Central memory CD8-positive, alpha-beta T cell (primary cell): ENCODE results near the gene DEFB118.
"Not testable (repeated sequence)": the region's sequence is repeated elsewhere in the genome, so short reads cannot be mapped to it uniquely, and the experiment has no call there.

Experiments used
- ATAC-seq: fragments of 150-1000 bp; cut with Tn5 transposase; replicated peaks from 2 replicates; pipeline ENCODE4 v1.10.0; 2022; ENCODE audit warnings: mild to moderate bottlenecking, moderate FRiP score, moderate number of reproducible peaks; ENCODE audit not compliant: poor library complexity, severe bottlenecking; ENCODE audit errors: extremely low read depth
- DNase-seq, 2 donors: peaks; one replicate each; pipeline ENCODE4 v3.0.0; 2021; ENCODE audit warnings: low spot score in 2 of 2
- H3K27ac Mint-ChIP-seq: one replicate; pipeline ENCODE4 v1.8.0; 2022; ENCODE audit warnings: low read depth, mild to moderate bottlenecking, moderate library complexity, mixed read lengths
- H3K27me3 Mint-ChIP-seq: one replicate; pipeline ENCODE4 v1.8.0; 2022; ENCODE audit warnings: mixed read lengths
- H3K36me3 Mint-ChIP-seq: one replicate; pipeline ENCODE4 v1.8.0; 2022; ENCODE audit warnings: mild to moderate bottlenecking, moderate library complexity, mixed read lengths; ENCODE audit not compliant: insufficient read depth
- H3K4me1 Mint-ChIP-seq: one replicate; pipeline ENCODE4 v1.8.0; 2022; ENCODE audit warnings: mixed read lengths
- H3K4me3 Mint-ChIP-seq: one replicate; pipeline ENCODE4 v1.8.0; 2022; ENCODE audit warnings: mild to moderate bottlenecking, moderate library complexity, mixed read lengths
- H3K9me3 Mint-ChIP-seq: one replicate; pipeline ENCODE4 v1.8.0; 2022; ENCODE audit warnings: mixed read lengths

Gene DEFB118

GRCh38 chr20:31368301-31368700, at the start of gene DEFB118:
Gene DEFB118 (plus strand): TSS chr20:31368601. CDS start chr20:31368651, 50 bp downstream.
- no peak for DNase-seq
- no peaks in the 10 kb centered on the region for H3K36me3 Mint-ChIP-seq
- H3K27ac Mint-ChIP-seq = no peak within 1 kb of the TSS
- peaks cover 15% of the 10 kb centered on the region for H3K9me3 Mint-ChIP-seq
- ATAC-seq = no peak
- no peaks in the 10 kb centered on the region for H3K27me3 Mint-ChIP-seq
- no peaks in the 10 kb centered on the region for H3K4me1 Mint-ChIP-seq
- no peak within 1 kb of the TSS for H3K4me3 Mint-ChIP-seq

- no peak for DNase-seq
- Mint-ChIP-seq H3K27me3 (no peaks in the 10 kb centered on the region), H3K36me3 (no peaks in the 10 kb centered on the region), H3K4me1 (no peaks in the 10 kb centered on the region), H3K9me3 (peaks cover 10% of the 10 kb centered on the region), H3K4me3 (no peak overlapping the region), H3K27ac (no peak overlapping the region)
- ATAC-seq = no peak
Measured at GRCh38 chr20:31322504-31322903, 45.9 kb upstream of the DEFB118 start.

GRCh38 chr20:31330893-31331292, 37.5 kb upstream of the DEFB118 start:
- Mint-ChIP-seq H3K4me1 (no peaks in the 10 kb centered on the region), H3K4me3 (no peak overlapping the region), H3K36me3 (no peaks in the 10 kb centered on the region), H3K27ac (no peak overlapping the region), H3K9me3 (peaks cover 7% of the 10 kb centered on the region), H3K27me3 (no peaks in the 10 kb centered on the region)
- no peak for ATAC-seq
- no peak for DNase-seq

GRCh38 chr20:31341470-31341869, 26.9 kb upstream of the DEFB118 start:
- Mint-ChIP-seq H3K36me3 (no peaks in the 10 kb centered on the region), H3K27me3 (no peaks in the 10 kb centered on the region), H3K27ac (no peak overlapping the region), H3K4me3 (no peak overlapping the region), H3K9me3 (no peaks in the 10 kb centered on the region), H3K4me1 (no peaks in the 10 kb centered on the region)
- ATAC-seq (no peak), DNase-seq (no peak)

- Mint-ChIP-seq H3K27ac (no peak overlapping the region), H3K4me3 (no peak overlapping the region), H3K9me3 (peaks cover 2% of the 10 kb centered on the region), H3K27me3 (no peaks in the 10 kb centered on the region), H3K4me1 (no peaks in the 10 kb centered on the region), H3K36me3 (no peaks in the 10 kb centered on the region)
- no peak for ATAC-seq
- DNase-seq = no peak
Measured at GRCh38 chr20:31355981-31356380, 12.4 kb upstream of the DEFB118 start.

- Mint-ChIP-seq H3K9me3 (peaks cover 10% of the 10 kb centered on the region), H3K4me1 (no peaks in the 10 kb centered on the region), H3K27ac (no peak overlapping the region), H3K36me3 (no peaks in the 10 kb centered on the region), H3K4me3 (no peak overlapping the region), H3K27me3 (no peaks in the 10 kb centered on the region)
- ATAC-seq (no peak), DNase-seq (no peak)
Measured at GRCh38 chr20:31363295-31363694, 5.1 kb upstream of the DEFB118 start.

- ATAC-seq, H3K27me3 Mint-ChIP-seq, H3K4me1 Mint-ChIP-seq, H3K36me3 Mint-ChIP-seq, H3K4me3 Mint-ChIP-seq, H3K27ac Mint-ChIP-seq, H3K9me3 Mint-ChIP-seq, DNase-seq: not testable (repeated sequence)
Measured at GRCh38 chr20:31364272-31364671, 4.1 kb upstream of the DEFB118 start.

- Mint-ChIP-seq H3K9me3 (peaks cover 11% of the 10 kb centered on the region), H3K27ac (no peak overlapping the region), H3K36me3 (no peaks in the 10 kb centered on the region), H3K4me3 (no peak overlapping the region), H3K27me3 (no peaks in the 10 kb centered on the region), H3K4me1 (no peaks in the 10 kb centered on the region)
- ATAC-seq = no peak
- DNase-seq = no peak
Measured at GRCh38 chr20:31374346-31374745, 5.9 kb downstream of the DEFB118 start.

- H3K9me3 Mint-ChIP-seq = no peaks in the 10 kb centered on the region
- peaks cover 19% of the 10 kb centered on the region for H3K27me3 Mint-ChIP-seq
- no peak within 1 kb of the TSS for H3K27ac Mint-ChIP-seq
- no peak within 1 kb of the TSS for H3K4me3 Mint-ChIP-seq
- DNase-seq (no peak), ATAC-seq (no peak)
- no peaks in the 10 kb centered on the region for H3K4me1 Mint-ChIP-seq
- H3K36me3 Mint-ChIP-seq = peaks cover 1% of the 10 kb centered on the region
Measured at GRCh38 chr20:31390490-31390889, 22.1 kb downstream of the DEFB118 start, which contains the start of gene DEFB119. Gene DEFB119 (minus strand): TSS chr20:31390590. CDS start chr20:31390483, 107 bp downstream.

GRCh38 chr20:31392836-31393235, 24.4 kb downstream of the DEFB118 start:
- DNase-seq (no peak), ATAC-seq (no peak)
- H3K27me3 Mint-ChIP-seq = peaks cover 19% of the 10 kb centered on the region
- H3K27ac Mint-ChIP-seq = no peak overlapping the region
- H3K4me3 Mint-ChIP-seq = no peak overlapping the region
- peaks cover 6% of the 10 kb centered on the region for H3K9me3 Mint-ChIP-seq
- H3K36me3 Mint-ChIP-seq = peaks cover 1% of the 10 kb centered on the region
- H3K4me1 Mint-ChIP-seq = no peaks in the 10 kb centered on the region

GRCh38 chr20:31394900-31395299, 26.5 kb downstream of the DEFB118 start:
- H3K4me3 Mint-ChIP-seq = no peak overlapping the region
- ATAC-seq (no peak), DNase-seq (no peak)
- peaks cover 6% of the 10 kb centered on the region for H3K9me3 Mint-ChIP-seq
- no peak overlapping the region for H3K27ac Mint-ChIP-seq
- no peaks in the 10 kb centered on the region for H3K4me1 Mint-ChIP-seq
- peaks cover 7% of the 10 kb centered on the region for H3K27me3 Mint-ChIP-seq
- H3K36me3 Mint-ChIP-seq = peaks cover 1% of the 10 kb centered on the region

GRCh38 chr20:31403886-31404285, 35.5 kb downstream of the DEFB118 start:
- no peak for DNase-seq
- Mint-ChIP-seq H3K36me3 (no peaks in the 10 kb centered on the region), H3K27me3 (peaks cover 15% of the 10 kb centered on the region), H3K4me3 (no peak overlapping the region), H3K9me3 (no peaks in the 10 kb centered on the region), H3K27ac (no peak overlapping the region), H3K4me1 (no peaks in the 10 kb centered on the region)
- no peak for ATAC-seq

- no peak for ATAC-seq
- no peak within 1 kb of the TSS for H3K27ac Mint-ChIP-seq
Measured at GRCh38 chr20:31406115-31406514, 37.7 kb downstream of the DEFB118 start, which contains the start of gene DEFB121. Gene DEFB121 (minus strand): TSS chr20:31406215. CDS start chr20:31406152, 63 bp downstream.

GRCh38 chr20:31410011-31410410, 41.6 kb downstream of the DEFB118 start:
- DNase-seq (no peak), ATAC-seq (no peak)
- H3K36me3 Mint-ChIP-seq = no peaks in the 10 kb centered on the region
- H3K4me3 Mint-ChIP-seq = no peak overlapping the region
- no peak overlapping the region for H3K27ac Mint-ChIP-seq
- peaks cover 27% of the 10 kb centered on the region for H3K27me3 Mint-ChIP-seq
- H3K4me1 Mint-ChIP-seq = no peaks in the 10 kb centered on the region
- no peaks in the 10 kb centered on the region for H3K9me3 Mint-ChIP-seq

More at GRCh38 chr20:31406115-31406514, 37.7 kb downstream of the DEFB118 start, which contains the start of gene DEFB121:
- Mint-ChIP-seq H3K27me3 (peaks cover 15% of the 10 kb centered on the region), H3K36me3 (no peaks in the 10 kb centered on the region), H3K9me3 (no peaks in the 10 kb centered on the region), H3K4me1 (no peaks in the 10 kb centered on the region), H3K4me3 (no peak within 1 kb of the TSS)
- no peak for DNase-seq
